ENCODE measurements around the gene CDC14B. TPM values are rescaled to one million over a fixed set of nuclear protein-coding genes. Genes with fewer than 3 reads are reported as not detected.

The CDC14B gene
- total RNA-seq, 1 experiment from 2014 or later, result 57.1 TPM

- H3K27ac Mint-ChIP-seq, result no peak overlapping the region
- CTCF ChIA-PET, result no interaction called here
- DNase-seq (ENCODE audit: low spot score) (no peak), ATAC-seq (no peak)
- peaks cover 8% of the 10 kb centered on the region for H3K36me3 Mint-ChIP-seq
- no peaks in the 10 kb centered on the region for H3K9me3 Mint-ChIP-seq
- POLR2A ChIA-PET, result no interaction called here
- H3K4me3 Mint-ChIP-seq, result no peak overlapping the region
- H3K4me1 Mint-ChIP-seq, result no peaks in the 10 kb centered on the region
- no peaks in the 10 kb centered on the region for H3K27me3 Mint-ChIP-seq (ENCODE audit: low read depth)
- no peak for TF ChIP-seq GTF2I (CRISPR knock-in tag; conservative IDR thresholded peaks at IDR 0.05)
- no peak for TF ChIP-seq CDX4 (CRISPR knock-in tag; IDR thresholded peaks at IDR 0.05; ENCODE audit: borderline replicate concordance)
- no peak for TF ChIP-seq AFF4 (CRISPR knock-in tag; IDR thresholded peaks at IDR 0.05; ENCODE audit: borderline replicate concordance)
- TF ChIP-seq SMAD4 (CRISPR knock-in tag; IDR thresholded peaks at IDR 0.05), result no peak
- TF ChIP-seq AR (CRISPR knock-in tag; IDR thresholded peaks at IDR 0.05), result no peak
- TF ChIP-seq PRRX2 (CRISPR knock-in tag; IDR thresholded peaks at IDR 0.05), result no peak
- TF ChIP-seq TCF7 (CRISPR knock-in tag; IDR thresholded peaks at IDR 0.05; ENCODE audit: low read depth), result no peak
- TF ChIP-seq ZNF232 (CRISPR knock-in tag; IDR thresholded peaks at IDR 0.05), result no peak
- TF ChIP-seq PRDM15 (CRISPR knock-in tag; IDR thresholded peaks at IDR 0.05), result no peak
- no peak for TF ChIP-seq NFYB (CRISPR knock-in tag; conservative IDR thresholded peaks at IDR 0.05; ENCODE audit: low read depth)
- no peak for TF ChIP-seq MLX (CRISPR knock-in tag; IDR thresholded peaks at IDR 0.05)
- no peak for TF ChIP-seq HMGA2 (CRISPR knock-in tag; IDR thresholded peaks at IDR 0.05)
- TF ChIP-seq CREB1 (CRISPR knock-in tag; IDR thresholded peaks at IDR 0.05), result no peak
- no peak for TF ChIP-seq ETV6 (CRISPR knock-in tag; IDR thresholded peaks at IDR 0.05)
- TF ChIP-seq ARID4B (CRISPR knock-in tag; IDR thresholded peaks at IDR 0.05; ENCODE audit: borderline replicate concordance), result no peak
- TF ChIP-seq ZNF138 (CRISPR knock-in tag; conservative IDR thresholded peaks at IDR 0.05), result no peak
- TF ChIP-seq ATF3 (CRISPR knock-in tag; conservative IDR thresholded peaks at IDR 0.05), result no peak
These were observed 143.6 kb downstream of the CDC14B start for GRCh38 chr9:96476013-96476412.
